Calu3 (cell line): ENCODE data around the gene SLIT1. TPM values are rescaled to one million over a fixed set of nuclear protein-coding genes. Genes with fewer than 3 reads are reported as not detected.

Source experiments
- BruUV-seq: library from RNA; stranded (reverse); fragments of 400-500 nt; replicated peaks from 2 replicates; lab custom pipeline; 2021; lab: Mats Ljungman, UMichigan
- CTCF ChIA-PET: fragments of 300-600 bp; sonication (Branson Sonifier 250); formaldehyde crosslinking; loops from one replicate; lab custom pipeline; 2022; ENCODE audit warnings: antibody characterized with exemption; lab: Charles Lee
- DNase-seq: peaks from one replicate; pipeline ENCODE4 v3.0.0; 2022
- H3K27ac Mint-ChIP-seq: one replicate; pipeline ENCODE4 v1.8.0; 2022; ENCODE audit warnings: mixed read lengths; ENCODE audit not compliant: unreplicated experiment
- H3K27me3 Mint-ChIP-seq: one replicate; pipeline ENCODE4 v1.8.0; 2022; ENCODE audit warnings: mixed read lengths; ENCODE audit not compliant: unreplicated experiment
- H3K36me3 Mint-ChIP-seq: one replicate; pipeline ENCODE4 v1.8.0; 2022; ENCODE audit warnings: mild to moderate bottlenecking, moderate library complexity, mixed read lengths; ENCODE audit not compliant: insufficient read depth, unreplicated experiment
- H3K4me1 Mint-ChIP-seq: one replicate; pipeline ENCODE4 v1.8.0; 2022; ENCODE audit warnings: mild to moderate bottlenecking, low read depth, mixed read lengths; ENCODE audit not compliant: unreplicated experiment
- H3K4me3 Mint-ChIP-seq: one replicate; pipeline ENCODE4 v1.8.0; 2022; ENCODE audit warnings: mild to moderate bottlenecking, low read depth, moderate library complexity, mixed read lengths; ENCODE audit not compliant: unreplicated experiment
- H3K9me3 Mint-ChIP-seq: one replicate; pipeline ENCODE4 v1.8.0; 2022; ENCODE audit warnings: low read depth, mixed read lengths; ENCODE audit not compliant: unreplicated experiment
- CTCF ChIP-seq: fragments of 200-600 bp; IDR thresholded peaks from one replicate; pipeline ENCODE4 v1.8.0; 2022; ENCODE audit warnings: antibody characterized with exemption; ENCODE audit not compliant: unreplicated experiment
- intact Hi-C: fragments of 100-400 bp; cut with micrococcal nuclease; formaldehyde crosslinking; loops from one replicate; pipeline ENCODE4 v1.10.0; 2022; ENCODE audit not compliant: unreplicated experiment
- total RNA-seq: library from RNA; stranded (reverse); gene quantifications from 2 replicates; pipeline ENCODE4 v1.2.3, GENCODE V29; 2022

SLIT1 gene
- total RNA-seq, 1 experiment from 2014 or later, result not detected

- no peak overlapping the region for H3K4me3 Mint-ChIP-seq
- peaks cover 2% of the 10 kb centered on the region for H3K9me3 Mint-ChIP-seq
- no peak for TF ChIP-seq CTCF
- no peak overlapping the region for H3K27ac Mint-ChIP-seq
- H3K4me1 Mint-ChIP-seq, result no peaks in the 10 kb centered on the region
- H3K36me3 Mint-ChIP-seq, result no peaks in the 10 kb centered on the region
- intact Hi-C loops, result no loop called here
- CTCF ChIA-PET, result no interaction called here
- no peak for DNase-seq
- no TSS peak for BruUV-seq
- H3K27me3 Mint-ChIP-seq, result peaks cover 16% of the 10 kb centered on the region
Measured at GRCh38 chr10:97004591-97004990, 181.2 kb downstream of the SLIT1 start.

DNA sequence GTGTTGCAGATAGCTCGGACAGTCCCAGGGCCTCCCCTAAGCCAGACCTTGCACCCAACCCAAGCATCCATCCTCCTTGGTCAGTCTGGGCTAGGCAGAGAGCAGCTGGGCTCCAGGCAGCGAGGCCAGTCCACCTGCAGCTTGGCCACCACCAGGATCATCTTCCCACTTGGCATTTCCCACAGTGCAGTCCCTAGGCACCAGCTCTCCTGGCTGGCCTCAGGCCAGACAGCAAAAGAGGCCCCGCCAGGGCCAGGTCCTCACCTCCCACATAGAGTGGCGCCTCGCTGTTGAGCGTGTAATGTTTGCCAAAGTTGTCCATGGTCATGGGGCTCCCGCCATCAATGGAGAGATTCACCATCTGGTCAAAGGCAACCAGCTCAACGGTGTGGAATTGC is 182.0 kb downstream of the SLIT1 start:
- Mint-ChIP-seq H3K9me3 (peaks cover 2% of the 10 kb centered on the region), H3K4me3 (no peak overlapping the region), H3K4me1 (no peaks in the 10 kb centered on the region), H3K27ac (no peak overlapping the region), H3K36me3 (peaks cover under 1% of the 10 kb centered on the region), H3K27me3 (peaks cover 16% of the 10 kb centered on the region)
- no peak for TF ChIP-seq CTCF
- intact Hi-C loops, result no loop called here
- CTCF ChIA-PET, result no interaction called here
- no peak for DNase-seq
- BruUV-seq, result no TSS peak

- Mint-ChIP-seq H3K27ac (no peak overlapping the region), H3K27me3 (peaks cover 16% of the 10 kb centered on the region), H3K36me3 (peaks cover 5% of the 10 kb centered on the region), H3K4me3 (no peak overlapping the region), H3K9me3 (peaks cover 2% of the 10 kb centered on the region), H3K4me1 (peaks cover 4% of the 10 kb centered on the region)
- no peak for DNase-seq
- intact Hi-C loops, result no loop called here
- BruUV-seq, result no TSS peak
- CTCF ChIA-PET, result no interaction called here
- TF ChIP-seq CTCF, result no peak
Measured at GRCh38 chr10:97003151-97003803, 182.5 kb downstream of the SLIT1 start.

DNA sequence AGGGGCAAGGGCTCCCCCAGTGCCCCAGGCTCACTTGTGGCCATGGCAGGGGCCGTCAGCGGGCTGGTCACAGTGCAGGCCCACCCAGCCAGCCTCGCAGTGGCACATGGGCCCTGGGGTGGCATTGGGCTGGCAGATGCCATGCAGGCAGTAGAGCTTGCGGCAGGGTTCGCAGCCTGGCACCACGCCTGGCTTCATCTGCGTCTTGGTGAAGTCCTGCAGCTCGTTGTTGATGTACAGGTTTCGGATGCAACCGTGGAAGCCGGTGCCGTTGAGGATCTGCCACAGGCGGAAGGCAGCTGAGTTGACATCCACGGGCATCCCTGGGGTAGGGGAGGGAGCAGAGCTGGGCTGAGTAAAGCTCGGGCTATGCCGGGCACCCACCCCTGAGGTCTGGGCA is 183.1 kb downstream of the SLIT1 start:
- intact Hi-C loops, result no loop called here
- Mint-ChIP-seq H3K4me3 (no peak overlapping the region), H3K36me3 (peaks cover 8% of the 10 kb centered on the region), H3K27me3 (peaks cover 16% of the 10 kb centered on the region), H3K4me1 (peaks cover 7% of the 10 kb centered on the region), H3K9me3 (peaks cover 2% of the 10 kb centered on the region), H3K27ac (no peak overlapping the region)
- no peak for TF ChIP-seq CTCF
- no peak for DNase-seq
- CTCF ChIA-PET, result interaction anchor here (1.3 kb wide), 1 partner anchor 10 kb away, joined by 3 read pairs; no protein-coding TSS in a partner anchor
- no TSS peak for BruUV-seq
